ENCODE data around the gene ANKMY1. TPM values are rescaled to one million over a fixed set of nuclear protein-coding genes. Genes with fewer than 3 reads are reported as not detected.

The ANKMY1 gene
- total RNA-seq, 1 experiment from 2014 or later = 5.2 TPM

DNA sequence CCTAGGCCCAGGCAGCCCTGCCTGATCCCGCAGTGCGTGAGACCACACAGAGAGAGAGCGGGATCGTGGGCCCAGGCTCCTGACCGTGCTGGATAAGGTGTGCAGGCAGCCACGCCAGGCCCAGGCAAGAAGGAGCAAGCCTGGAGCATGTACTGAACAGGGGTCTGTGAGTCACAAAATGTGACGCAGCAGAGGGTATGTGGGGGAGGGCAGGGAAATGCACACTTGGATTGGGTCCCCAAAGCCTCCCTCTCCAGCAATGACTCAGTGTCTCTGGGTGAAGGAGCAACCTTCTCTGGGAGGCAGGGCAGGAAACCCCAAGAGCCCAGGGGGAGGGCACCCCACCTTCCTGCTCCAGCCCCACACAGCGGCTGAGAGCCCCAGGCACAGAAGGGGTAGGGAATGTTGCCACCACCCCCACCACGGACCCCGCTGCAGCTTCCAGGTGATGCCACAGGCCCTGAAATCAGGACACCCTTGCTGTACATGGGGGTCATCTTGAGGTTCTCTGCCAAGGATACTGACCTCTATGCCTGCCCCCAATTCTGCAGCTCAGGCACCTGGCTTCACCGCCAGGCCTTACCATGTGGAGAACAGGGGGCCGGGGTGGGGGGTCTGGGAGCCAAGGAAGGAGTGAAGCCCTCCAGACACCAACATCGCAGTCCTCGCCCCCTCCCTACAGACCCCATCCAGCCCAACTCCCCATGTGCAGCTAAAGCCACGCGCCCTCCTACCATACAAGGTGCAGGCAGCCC lies 123.6 kb downstream of the ANKMY1 start:
- no peak for DNase-seq (ENCODE audit: low read depth, low spot score)
- in situ Hi-C loops (cut with HindIII; ENCODE audit: low pct_unique_long_range_greater_than_20kb, low sequenced_read_pairs) = no loop called here

DNA sequence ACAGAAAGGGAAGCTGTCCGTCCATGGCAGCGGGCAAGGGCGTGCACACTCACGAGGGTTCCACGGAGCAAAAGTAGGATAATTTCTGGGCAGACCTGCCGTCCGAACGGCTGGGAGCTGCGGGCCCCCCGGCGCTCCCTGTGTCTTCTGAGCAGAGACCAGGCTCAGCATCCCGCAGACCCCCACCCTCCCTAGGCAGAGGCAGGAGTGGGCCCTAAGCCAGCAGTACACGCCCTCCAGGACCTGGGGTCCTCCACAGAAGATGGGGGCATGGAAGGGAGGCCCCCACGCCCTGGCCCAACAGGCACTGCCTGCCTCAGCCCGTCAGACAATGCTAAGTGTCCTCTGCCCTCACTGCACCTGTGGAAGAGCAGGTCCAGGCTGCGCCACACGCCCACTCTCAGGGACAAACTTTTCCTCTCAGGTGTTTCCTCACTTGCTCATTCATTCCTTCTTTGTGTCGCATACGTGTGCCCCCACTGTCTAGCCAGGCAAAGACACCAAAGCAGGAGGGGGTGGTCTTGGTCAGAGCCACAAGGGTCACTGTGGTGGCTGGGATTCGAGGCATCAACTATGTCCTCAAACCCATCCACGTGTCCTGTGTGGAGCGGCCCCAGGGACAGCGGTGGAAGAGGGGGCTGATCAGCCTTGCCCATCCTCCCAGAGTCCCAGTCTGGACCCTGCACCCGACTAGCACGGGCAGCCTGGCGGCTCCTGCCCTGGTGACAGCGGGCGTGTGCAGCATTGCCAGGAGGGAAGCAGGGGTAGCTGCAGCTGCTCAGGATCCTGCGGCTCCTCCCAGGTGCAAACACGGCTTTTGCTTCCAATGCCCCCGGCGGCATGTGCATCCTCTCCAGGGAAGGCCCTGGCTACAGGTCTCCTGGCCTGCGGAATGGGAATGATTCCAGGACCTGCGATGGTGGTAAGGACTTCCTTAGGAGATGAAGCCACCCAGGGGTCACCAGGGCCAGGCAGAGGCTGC lies 124.7 kb downstream of the ANKMY1 start:
- in situ Hi-C loops (cut with HindIII; ENCODE audit: low pct_unique_long_range_greater_than_20kb, low sequenced_read_pairs) = no loop called here

DNA sequence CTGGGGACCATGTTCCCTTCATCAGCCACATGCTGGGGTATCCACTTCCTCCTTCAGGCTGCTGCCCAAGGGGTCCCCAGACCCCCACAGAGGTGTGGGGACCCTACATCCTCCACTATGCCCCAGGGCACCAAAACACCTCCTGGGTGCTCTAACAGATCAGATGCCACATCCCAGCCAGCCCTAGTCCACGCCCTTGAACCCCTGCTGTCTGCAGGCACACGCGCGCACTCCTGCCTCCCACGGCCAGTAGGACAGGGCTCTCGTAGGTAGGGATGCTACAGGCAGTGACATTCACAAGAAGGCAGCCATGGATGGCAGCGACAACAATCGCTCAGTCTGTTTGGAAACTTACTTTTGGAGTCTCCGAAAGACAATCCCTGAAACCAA lies 125.4 kb downstream of the ANKMY1 start:
- no peak for DNase-seq (ENCODE audit: low read depth, low spot score)
- in situ Hi-C loops (cut with HindIII; ENCODE audit: low pct_unique_long_range_greater_than_20kb, low sequenced_read_pairs) = no loop called here

More for the DNA sequence above, 124.7 kb downstream of the ANKMY1 start:
- no peak for DNase-seq (ENCODE audit: low read depth, low spot score)

DNA sequence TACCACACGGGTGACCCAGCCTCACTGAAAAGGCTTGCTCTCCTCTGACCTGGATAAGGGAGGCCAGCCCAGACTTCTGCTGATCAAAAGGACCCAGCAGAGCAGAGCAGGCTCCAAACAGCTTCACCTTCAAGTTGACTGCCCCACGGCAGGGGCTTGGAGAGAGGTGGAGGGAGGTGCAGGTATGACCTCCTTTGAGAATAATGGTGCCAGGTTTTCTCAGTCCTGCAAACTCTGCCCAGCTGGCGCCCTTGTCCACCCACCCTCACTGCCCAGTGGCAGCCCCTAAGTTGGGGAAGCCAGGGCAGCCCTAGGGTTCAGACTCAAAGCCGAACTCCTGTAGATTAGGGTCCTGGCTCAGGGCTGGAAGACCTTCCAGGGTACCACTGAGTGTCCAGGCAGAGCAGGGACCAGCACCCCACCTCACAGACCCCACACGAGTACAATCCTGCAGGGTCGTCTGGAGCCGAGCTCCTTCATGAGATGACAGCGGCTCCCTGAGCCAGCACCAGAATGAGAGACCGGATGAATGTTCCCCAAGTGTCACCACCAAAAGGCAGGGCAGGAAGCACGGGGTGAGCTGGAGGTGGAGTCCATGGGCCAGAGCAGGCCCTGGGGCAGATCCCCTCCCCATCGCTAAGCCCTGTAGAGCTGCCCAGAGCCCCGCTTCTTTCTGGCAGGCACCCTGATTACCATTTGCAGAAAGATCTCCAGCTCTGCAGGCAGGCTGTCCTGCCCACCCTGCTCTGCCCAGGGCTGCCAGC lies 125.9 kb downstream of the ANKMY1 start:
- in situ Hi-C loops (cut with HindIII; ENCODE audit: low pct_unique_long_range_greater_than_20kb, low sequenced_read_pairs) = no loop called here
- DNase-seq (ENCODE audit: low read depth, low spot score) = no peak

DNA sequence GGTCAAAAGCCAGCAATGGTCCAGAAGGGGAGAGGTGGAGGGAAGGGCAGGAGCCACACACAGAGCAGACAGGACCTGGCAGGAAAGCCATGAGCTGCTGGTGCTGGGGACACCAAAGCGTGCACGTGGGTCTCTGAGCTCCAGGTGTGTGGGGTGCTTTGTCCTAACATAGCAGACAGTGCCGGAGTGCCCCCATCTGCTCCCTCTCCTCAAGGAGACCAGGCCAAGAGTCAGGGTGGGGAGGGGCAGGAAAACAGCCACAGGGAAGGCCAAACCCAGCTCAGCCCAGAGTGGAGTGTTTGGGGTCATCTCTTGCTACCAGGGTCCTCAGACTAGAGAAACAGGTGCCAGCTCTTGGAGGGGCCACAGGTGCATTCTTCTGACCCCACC lies 126.5 kb downstream of the ANKMY1 start:
- no peak for DNase-seq (ENCODE audit: low read depth, low spot score)

DNA sequence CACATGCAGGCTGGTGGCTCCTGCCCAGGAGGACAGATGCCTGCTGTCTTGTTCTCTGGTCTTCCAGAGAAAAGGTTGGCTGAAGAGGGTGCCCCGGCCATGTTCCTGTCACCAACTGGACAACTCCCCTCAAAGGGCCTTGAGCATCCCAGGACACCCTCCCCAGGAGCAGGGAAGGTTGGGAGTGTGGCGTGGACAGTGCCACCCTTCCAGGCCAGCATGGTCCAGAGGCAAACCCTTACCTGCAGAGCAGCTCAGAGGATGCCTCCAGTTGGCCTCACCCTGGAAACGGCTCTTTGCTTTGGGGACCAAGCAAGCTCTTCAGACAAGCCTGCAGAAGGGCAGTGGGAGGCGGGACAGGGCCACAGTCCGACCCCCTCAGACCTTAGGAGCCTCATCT lies 127.2 kb downstream of the ANKMY1 start:
- in situ Hi-C loops (cut with HindIII; ENCODE audit: low pct_unique_long_range_greater_than_20kb, low sequenced_read_pairs) = no loop called here
- no peak for DNase-seq (ENCODE audit: low read depth, low spot score)

More for the DNA sequence above, 126.5 kb downstream of the ANKMY1 start:
- in situ Hi-C loops (cut with HindIII; ENCODE audit: low pct_unique_long_range_greater_than_20kb, low sequenced_read_pairs) = no loop called here

GRCh38 chr2:240429872-240430491 lies 127.8 kb downstream of the ANKMY1 start:
- in situ Hi-C loops (cut with HindIII; ENCODE audit: low pct_unique_long_range_greater_than_20kb, low sequenced_read_pairs) = no loop called here
- no peak for DNase-seq (ENCODE audit: low read depth, low spot score)

Small RNAs within 50 kb of the gene (small RNA-seq; reads per million reads assigned to genes)
- gene MIR149 = 0 to 0.53 reads per million in 2 experiments

Other genes with a start within 250 kb of the ANKMY1 start
- 4.9 and 5.8 TPM in 2 replicates for gene GPC1, start 122.3 kb downstream of the ANKMY1 start, total RNA-seq (2014; rRNA removed; shearing (Covaris generic))
- 3.6 and 8.0 TPM in 2 replicates for gene DUSP28, start 2.4 kb upstream of the ANKMY1 start, total RNA-seq (2014; rRNA removed; shearing (Covaris generic))
- 19.0 and 19.7 TPM in 2 replicates for gene RNPEPL1, start 10.5 kb upstream of the ANKMY1 start, total RNA-seq (2014; rRNA removed; shearing (Covaris generic))
- gene CAPN10, start 28.7 kb upstream of the ANKMY1 start, total RNA-seq (2014; rRNA removed; shearing (Covaris generic)) = 15.5 and 20.7 TPM in 2 replicates
- 0.05 TPM in 1 of 2 replicates, not detected in the other for gene GPR35, start 67.5 kb upstream of the ANKMY1 start, total RNA-seq (2014; rRNA removed; shearing (Covaris generic))
- gene AQP12B, start 124.9 kb upstream of the ANKMY1 start, total RNA-seq (2014; rRNA removed; shearing (Covaris generic)) = not detected in 2 replicates
- gene AQP12A, start 133.9 kb upstream of the ANKMY1 start, total RNA-seq (2014; rRNA removed; shearing (Covaris generic)) = not detected in 2 replicates